ENCODE data around the gene ROBO1.

DNA sequence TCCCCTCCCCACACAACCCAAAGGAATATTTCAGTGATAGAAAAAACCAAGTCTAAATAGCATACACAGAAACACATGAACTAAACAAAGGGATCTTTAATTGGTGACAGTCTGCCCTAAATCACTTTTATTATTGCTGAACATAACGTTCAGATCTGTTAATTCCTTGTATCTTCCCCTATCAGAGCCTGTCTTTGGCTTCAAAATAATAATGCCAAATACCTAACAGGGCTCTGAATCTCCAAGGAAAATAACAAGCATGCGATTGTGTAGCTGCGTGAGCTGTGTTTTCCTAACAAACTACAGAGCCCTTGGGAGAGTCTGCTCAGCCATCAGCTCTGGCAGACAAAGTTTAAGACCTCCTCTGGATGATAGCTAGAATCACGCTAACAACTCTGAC, 1010.1 kb downstream of the ROBO1 start:
- no peak for TF ChIP-seq POLR2A (IDR thresholded peaks at IDR 0.05)
- no peak for TF ChIP-seq CTCF (IDR thresholded peaks at IDR 0.05)
